ENCODE results near the gene LOC101059915.

LOC101059915 gene

DNA sequence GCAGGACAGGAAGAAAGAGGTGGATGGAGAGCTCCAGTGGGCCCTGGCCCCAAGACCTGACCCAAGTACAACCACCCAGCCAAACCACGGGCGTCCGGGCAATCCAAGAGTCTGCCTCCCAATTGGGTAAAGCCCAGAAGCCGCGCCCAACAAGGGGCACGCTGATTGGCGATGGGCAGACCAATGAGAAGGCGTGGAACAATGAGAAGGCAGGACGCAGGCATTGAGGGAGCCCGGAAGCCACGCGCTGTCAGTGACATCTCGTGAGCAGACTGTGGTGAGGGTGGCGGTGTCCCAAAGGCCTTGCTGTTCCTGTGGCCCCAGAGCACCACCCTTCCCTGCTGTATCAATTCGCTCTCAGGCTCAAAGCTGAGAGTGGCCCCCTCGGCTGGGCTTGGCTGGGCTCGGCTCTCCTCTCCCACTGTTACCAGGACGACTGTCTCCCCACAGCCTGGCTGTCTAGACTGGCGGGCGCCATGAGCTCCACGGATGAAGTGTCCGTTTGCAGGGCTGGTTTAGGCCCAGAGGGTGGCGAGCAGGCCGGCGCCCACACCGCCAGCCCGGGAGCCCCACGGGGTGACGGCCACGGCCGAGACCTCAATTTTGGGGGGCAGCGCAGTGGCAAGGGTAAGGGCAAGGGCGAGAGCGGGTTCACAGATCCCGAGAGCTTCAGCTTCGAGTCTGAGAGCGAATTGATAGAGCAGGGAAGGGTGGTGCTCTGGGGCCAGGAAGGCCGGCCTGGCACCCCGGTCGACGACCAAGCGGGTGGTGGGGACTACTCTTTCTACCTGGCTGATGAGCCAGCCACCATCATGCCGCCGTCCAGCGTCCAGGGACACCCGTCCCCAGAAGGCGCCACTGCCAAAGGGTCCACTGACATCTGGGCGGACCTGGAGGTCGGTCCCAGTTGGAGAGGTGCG is at the start of gene LOC101059915:
TSS of gene LOC101059915 (plus strand) at position 219 of the 920 bp plus-strand sequence.
- Histone ChIP-seq H3K4me3 (ENCODE audit: low read length in 2 of 2) (no peak within 1 kb of the TSS), H3K4me1 (ENCODE audit: control insufficient read depth in 2 of 2, insufficient read depth in 2 of 2, low read length in 2 of 2) (no peaks in the 10 kb centered on the region), H3K36me3 (ENCODE audit: control insufficient read depth in 2 of 2, insufficient read depth in 2 of 2, low read length in 2 of 2) (no peaks in the 10 kb centered on the region), H3K9me3 (ENCODE audit: control insufficient read depth in 2 of 2, low read length in 2 of 2) (no peaks in the 10 kb centered on the region), H3K27ac (ENCODE audit: low read depth in 2 of 2, low read length in 2 of 2) (no peak within 1 kb of the TSS), H3K27me3 (ENCODE audit: control insufficient read depth in 2 of 2, insufficient read depth in 2 of 2, low read length in 2 of 2) (no peaks in the 10 kb centered on the region), H3K9ac (ENCODE audit: low read depth in 1 of 2, low read length in 2 of 2) (no peak within 1 kb of the TSS)

DNA sequence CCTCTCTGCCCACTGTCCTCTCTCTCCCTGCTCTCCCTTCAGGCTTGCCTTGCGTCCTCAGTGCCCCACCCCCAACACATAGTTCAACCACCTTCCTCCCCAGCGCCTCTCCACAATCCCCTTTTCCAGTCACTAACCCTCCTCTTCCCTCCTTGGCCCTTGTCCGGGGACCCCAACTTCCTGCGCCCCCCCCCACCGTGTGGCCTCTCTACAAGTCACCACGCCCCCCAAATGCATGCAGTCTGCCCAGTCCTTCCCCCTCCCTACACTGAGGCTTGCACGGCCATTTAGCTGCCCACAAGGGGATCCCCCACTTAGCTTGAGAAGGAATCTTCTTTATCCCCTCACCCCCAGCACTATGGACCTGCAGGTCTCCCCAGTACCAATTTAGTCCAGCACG is 49.6 kb upstream of the LOC101059915 start:
- peaks cover 0 to 2% of the 10 kb centered on the region in 2 donors for H3K36me3 ChIP-seq (ENCODE audit: control insufficient read depth in 2 of 2, insufficient read depth in 2 of 2, low read length in 2 of 2)
- peaks cover 39 to 54% of the 10 kb centered on the region in 2 donors for H3K4me1 ChIP-seq (ENCODE audit: control insufficient read depth in 2 of 2, insufficient read depth in 2 of 2, low read length in 2 of 2)
- H3K9ac ChIP-seq (ENCODE audit: low read depth in 1 of 2, low read length in 2 of 2): peak overlapping the region; percentile 58 to 68
- peaks cover 0 to 2% of the 10 kb centered on the region in 2 donors for H3K27me3 ChIP-seq (ENCODE audit: control insufficient read depth in 2 of 2, insufficient read depth in 2 of 2, low read length in 2 of 2)
- no peaks in the 10 kb centered on the region for H3K9me3 ChIP-seq (ENCODE audit: control insufficient read depth in 2 of 2, low read length in 2 of 2)
- peak overlapping the region; percentile 88 to 93 for H3K27ac ChIP-seq (ENCODE audit: low read depth in 2 of 2, low read length in 2 of 2)
- H3K4me3 ChIP-seq (ENCODE audit: low read length in 2 of 2): peak overlapping the region; percentile 36 to 49

DNA sequence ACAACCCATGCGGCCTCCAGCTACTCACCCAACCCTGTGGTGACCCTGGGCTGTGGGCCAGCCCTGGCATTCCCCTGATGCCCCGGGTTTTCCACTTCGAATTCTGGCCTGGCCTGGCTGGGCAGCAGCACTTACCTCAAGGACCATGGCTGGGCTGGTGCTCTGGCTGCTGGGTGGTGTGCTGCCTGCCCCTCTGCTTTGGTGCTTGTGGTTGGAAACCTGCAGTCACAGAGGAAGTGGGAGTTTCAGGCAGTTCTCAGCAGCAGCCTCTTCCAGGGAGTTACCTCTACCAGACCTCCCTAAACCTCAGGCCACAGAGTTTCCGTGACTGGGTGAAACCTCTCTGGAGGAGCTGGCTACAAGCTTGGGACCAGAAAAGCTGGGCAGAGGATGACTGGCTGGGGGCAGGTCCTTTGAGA is 49.0 kb upstream of the LOC101059915 start, which contains the start of gene CXCR3:
TSS of gene CXCR3 (minus strand) at position 209 of the 419 bp plus-strand sequence. CDS start at position 147, 62 bp downstream.
- H3K27ac ChIP-seq (ENCODE audit: low read depth in 2 of 2, low read length in 2 of 2): peak within 1 kb of the TSS; percentile 88 to 93
- peak within 1 kb of the TSS; percentile 36 to 49 for H3K4me3 ChIP-seq (ENCODE audit: low read length in 2 of 2)

DNA sequence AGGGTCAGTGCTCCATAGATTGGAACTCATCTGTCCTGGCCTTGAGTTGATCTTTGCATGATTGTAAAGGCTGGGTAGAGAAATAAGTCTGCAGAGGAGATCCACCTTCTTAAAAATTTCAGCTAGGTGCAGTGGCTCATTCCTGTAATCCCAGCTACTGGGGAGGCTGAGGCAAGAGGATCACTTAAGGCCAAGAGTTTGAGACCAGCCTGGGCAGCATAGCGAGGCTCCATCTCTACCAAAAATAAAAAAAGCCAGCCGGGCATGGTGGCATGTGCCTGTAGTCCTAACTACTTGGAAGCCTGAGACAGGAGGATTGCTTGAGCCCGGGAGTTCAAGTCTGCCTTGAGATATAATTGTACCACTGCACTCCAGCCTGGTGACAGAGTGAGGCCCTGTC is 48.6 kb upstream of the LOC101059915 start:
- H3K27me3 ChIP-seq (ENCODE audit: control insufficient read depth in 2 of 2, insufficient read depth in 2 of 2, low read length in 2 of 2): peaks cover 0 to 2% of the 10 kb centered on the region in 2 donors
- peaks cover 49 to 64% of the 10 kb centered on the region in 2 donors for H3K4me1 ChIP-seq (ENCODE audit: control insufficient read depth in 2 of 2, insufficient read depth in 2 of 2, low read length in 2 of 2)
- peak overlapping the region; percentile 88 to 93 for H3K27ac ChIP-seq (ENCODE audit: low read depth in 2 of 2, low read length in 2 of 2)
- peak overlapping the region in 1 of 2 donors; percentile 49 for H3K4me3 ChIP-seq (ENCODE audit: low read length in 2 of 2)
- peaks cover 0 to 2% of the 10 kb centered on the region in 2 donors for H3K36me3 ChIP-seq (ENCODE audit: control insufficient read depth in 2 of 2, insufficient read depth in 2 of 2, low read length in 2 of 2)
- H3K9me3 ChIP-seq (ENCODE audit: control insufficient read depth in 2 of 2, low read length in 2 of 2): no peaks in the 10 kb centered on the region
- H3K9ac ChIP-seq (ENCODE audit: low read depth in 1 of 2, low read length in 2 of 2): peak overlapping the region in 1 of 2 donors; percentile 19

More for the DNA sequence above, 49.0 kb upstream of the LOC101059915 start, which contains the start of gene CXCR3:
- peaks cover 45 to 60% of the 10 kb centered on the region in 2 donors for H3K4me1 ChIP-seq (ENCODE audit: control insufficient read depth in 2 of 2, insufficient read depth in 2 of 2, low read length in 2 of 2)
- peaks cover 0 to 2% of the 10 kb centered on the region in 2 donors for H3K27me3 ChIP-seq (ENCODE audit: control insufficient read depth in 2 of 2, insufficient read depth in 2 of 2, low read length in 2 of 2)
- H3K36me3 ChIP-seq (ENCODE audit: control insufficient read depth in 2 of 2, insufficient read depth in 2 of 2, low read length in 2 of 2): peaks cover 0 to 2% of the 10 kb centered on the region in 2 donors
- no peaks in the 10 kb centered on the region for H3K9me3 ChIP-seq (ENCODE audit: control insufficient read depth in 2 of 2, low read length in 2 of 2)
- peak within 1 kb of the TSS; percentile 58 to 68 for H3K9ac ChIP-seq (ENCODE audit: low read depth in 1 of 2, low read length in 2 of 2)

DNA sequence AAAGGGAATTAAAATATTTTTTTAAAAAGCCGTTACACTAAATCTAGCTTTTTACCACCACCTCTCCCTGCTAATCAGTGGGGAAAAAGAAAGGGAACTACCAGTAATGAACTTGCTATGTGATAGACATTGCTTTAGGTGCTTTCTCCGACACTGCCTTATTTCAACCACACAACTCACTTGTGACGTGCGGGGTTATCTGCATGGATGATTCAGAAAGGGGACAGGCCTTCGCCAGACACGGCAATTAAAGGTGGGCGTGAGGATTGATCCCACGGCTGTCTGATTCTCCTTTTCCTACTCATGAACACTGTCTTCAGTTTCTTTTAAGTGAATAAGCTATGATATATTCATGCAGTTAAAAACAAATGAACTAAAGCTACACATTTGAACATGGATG is 48.2 kb upstream of the LOC101059915 start:
- H3K4me3 ChIP-seq (ENCODE audit: low read length in 2 of 2): no peak overlapping the region
- peaks cover 51 to 68% of the 10 kb centered on the region in 2 donors for H3K4me1 ChIP-seq (ENCODE audit: control insufficient read depth in 2 of 2, insufficient read depth in 2 of 2, low read length in 2 of 2)
- no peak overlapping the region for H3K9ac ChIP-seq (ENCODE audit: low read depth in 1 of 2, low read length in 2 of 2)
- H3K27ac ChIP-seq (ENCODE audit: low read depth in 2 of 2, low read length in 2 of 2): peak overlapping the region in 1 of 2 donors; percentile 88
- no peaks in the 10 kb centered on the region for H3K9me3 ChIP-seq (ENCODE audit: control insufficient read depth in 2 of 2, low read length in 2 of 2)
- H3K27me3 ChIP-seq (ENCODE audit: control insufficient read depth in 2 of 2, insufficient read depth in 2 of 2, low read length in 2 of 2): peaks cover 0 to 2% of the 10 kb centered on the region in 2 donors
- H3K36me3 ChIP-seq (ENCODE audit: control insufficient read depth in 2 of 2, insufficient read depth in 2 of 2, low read length in 2 of 2): peaks cover 0 to 2% of the 10 kb centered on the region in 2 donors

DNA sequence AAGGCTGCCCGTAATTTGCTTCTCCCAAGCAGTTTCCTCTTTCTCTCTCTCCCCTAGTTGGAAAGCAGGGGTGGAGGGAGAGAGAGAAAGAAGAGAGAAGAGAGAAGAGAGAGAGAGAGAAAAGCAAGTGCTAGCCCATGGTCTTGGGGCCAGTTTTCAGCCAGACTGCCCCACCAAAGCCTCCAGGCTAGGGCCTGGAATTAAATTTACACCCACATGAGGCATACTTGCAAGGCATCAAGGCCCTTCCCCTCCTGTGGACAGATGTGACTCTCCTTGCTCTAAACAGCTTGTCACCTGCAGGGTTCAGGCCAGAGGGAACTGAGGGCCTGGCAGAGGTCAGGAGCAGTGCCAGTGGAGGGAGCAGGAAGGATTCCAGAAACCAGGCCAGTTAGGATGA is 47.4 kb upstream of the LOC101059915 start:
- Histone ChIP-seq H3K4me1 (ENCODE audit: control insufficient read depth in 2 of 2, insufficient read depth in 2 of 2, low read length in 2 of 2) (peaks cover 51 to 68% of the 10 kb centered on the region in 2 donors), H3K4me3 (ENCODE audit: low read length in 2 of 2) (no peak overlapping the region), H3K9me3 (ENCODE audit: control insufficient read depth in 2 of 2, low read length in 2 of 2) (no peaks in the 10 kb centered on the region), H3K27ac (ENCODE audit: low read depth in 2 of 2, low read length in 2 of 2) (peak overlapping the region; percentile 28 to 48), H3K27me3 (ENCODE audit: control insufficient read depth in 2 of 2, insufficient read depth in 2 of 2, low read length in 2 of 2) (peaks cover 0 to 6% of the 10 kb centered on the region in 2 donors), H3K36me3 (ENCODE audit: control insufficient read depth in 2 of 2, insufficient read depth in 2 of 2, low read length in 2 of 2) (peaks cover 0 to under 1% of the 10 kb centered on the region in 2 donors), H3K9ac (ENCODE audit: low read depth in 1 of 2, low read length in 2 of 2) (no peak overlapping the region)

DNA sequence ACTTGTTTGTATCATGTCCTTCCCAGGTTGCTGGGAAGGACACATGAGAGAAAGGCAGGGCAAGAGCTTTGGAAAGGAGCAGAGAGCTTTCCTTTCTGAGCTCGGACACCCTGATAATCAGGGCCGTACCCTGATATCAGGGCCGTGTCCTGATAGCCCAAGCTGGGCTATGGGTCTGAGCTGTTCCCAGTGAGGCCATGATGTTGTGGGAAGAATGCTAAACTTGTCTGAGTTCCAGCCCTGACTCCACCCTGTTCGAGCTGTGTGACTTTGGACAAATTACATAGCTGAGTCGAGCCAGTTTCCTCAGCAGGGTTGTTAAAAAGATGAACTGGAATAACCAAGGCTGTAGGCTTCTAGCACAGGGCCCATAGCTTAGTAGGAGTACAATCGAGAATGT is 45.7 kb upstream of the LOC101059915 start:
- Histone ChIP-seq H3K27ac (ENCODE audit: low read depth in 2 of 2, low read length in 2 of 2) (peak overlapping the region; percentile 95), H3K4me3 (ENCODE audit: low read length in 2 of 2) (no peak overlapping the region), H3K9ac (ENCODE audit: low read depth in 1 of 2, low read length in 2 of 2) (peak overlapping the region in 1 of 2 donors; percentile 67)

DNA sequence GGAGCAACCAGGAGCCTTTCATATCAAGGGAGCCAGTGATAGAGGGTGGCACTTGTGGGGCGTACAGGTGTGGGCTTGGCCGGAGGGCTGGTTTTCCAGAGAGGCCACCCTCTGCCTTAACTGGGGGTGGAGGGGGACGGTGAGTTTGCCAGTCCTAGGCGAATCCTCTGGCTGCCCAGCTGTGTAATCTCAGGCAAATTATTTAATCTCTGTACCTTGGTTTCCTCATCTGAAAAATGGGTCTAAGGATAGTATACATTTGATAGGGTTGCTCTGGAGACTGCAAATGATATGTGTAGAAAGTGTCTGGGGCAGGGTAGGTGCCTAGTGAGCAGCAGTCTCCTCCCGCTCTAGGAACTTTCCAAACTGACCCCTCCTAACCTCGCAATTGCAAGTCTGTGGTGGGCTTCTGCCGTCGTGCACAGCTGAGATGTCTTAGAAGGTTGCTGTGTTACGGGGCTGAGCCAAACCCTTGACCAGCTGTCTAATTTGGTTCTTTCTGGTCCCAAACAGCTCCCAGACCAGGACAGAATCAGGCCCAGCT is 45.2 kb upstream of the LOC101059915 start:
- Histone ChIP-seq H3K27ac (ENCODE audit: low read depth in 2 of 2, low read length in 2 of 2) (peak overlapping the region; percentile 95), H3K4me3 (ENCODE audit: low read length in 2 of 2) (no peak overlapping the region)

More for the DNA sequence above, 45.7 kb upstream of the LOC101059915 start:
- Histone ChIP-seq H3K4me1 (ENCODE audit: control insufficient read depth in 2 of 2, insufficient read depth in 2 of 2, low read length in 2 of 2) (peaks cover 50 to 64% of the 10 kb centered on the region in 2 donors), H3K27me3 (ENCODE audit: control insufficient read depth in 2 of 2, insufficient read depth in 2 of 2, low read length in 2 of 2) (peaks cover 0 to 6% of the 10 kb centered on the region in 2 donors), H3K36me3 (ENCODE audit: control insufficient read depth in 2 of 2, insufficient read depth in 2 of 2, low read length in 2 of 2) (no peaks in the 10 kb centered on the region), H3K9me3 (ENCODE audit: control insufficient read depth in 2 of 2, low read length in 2 of 2) (no peaks in the 10 kb centered on the region)

DNA sequence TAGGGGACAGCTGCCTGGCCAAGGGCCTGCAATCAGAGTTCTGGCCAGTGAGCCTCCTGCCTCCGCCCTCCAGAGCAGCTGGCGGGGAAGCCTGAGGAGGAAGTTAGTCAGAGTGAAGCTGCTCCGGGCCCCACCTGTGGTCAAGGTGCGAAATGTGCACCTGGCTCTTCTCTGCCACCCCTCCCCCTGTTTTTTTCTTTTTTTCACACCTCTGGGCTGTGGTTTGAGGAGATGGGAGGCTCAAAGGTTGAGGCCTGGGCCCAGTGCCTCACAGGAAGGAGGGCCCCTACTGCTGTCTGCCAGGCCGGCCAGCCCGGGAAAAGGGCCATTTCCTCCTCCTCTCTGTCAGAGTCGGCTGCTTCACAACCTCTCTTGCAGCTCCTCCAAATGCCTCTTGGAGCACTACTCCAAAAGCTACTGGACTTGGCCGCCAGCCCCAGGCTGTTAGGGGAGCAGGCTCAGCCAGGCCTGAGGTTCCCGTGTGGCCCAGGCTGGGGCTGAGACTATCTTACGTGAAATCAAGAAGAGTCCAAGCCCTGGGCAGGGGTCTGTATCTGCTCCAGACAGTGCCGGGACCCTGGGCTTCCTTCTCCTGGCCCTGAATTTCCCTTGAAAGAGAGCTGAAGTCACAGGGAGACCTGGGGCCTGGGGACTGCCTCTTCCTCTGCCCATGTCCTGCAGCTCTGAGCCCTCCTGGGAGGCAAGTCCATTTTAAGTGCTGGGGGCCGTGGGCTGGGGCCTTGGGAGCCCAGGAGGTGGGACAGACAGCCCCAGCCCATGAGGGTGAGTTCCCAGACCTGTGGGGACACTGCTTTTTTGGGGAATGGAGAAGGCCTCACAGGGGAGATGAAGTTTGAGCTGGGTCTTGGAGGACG is 44.5 kb upstream of the LOC101059915 start:
- H3K36me3 ChIP-seq (ENCODE audit: control insufficient read depth in 2 of 2, insufficient read depth in 2 of 2, low read length in 2 of 2): no peaks in the 10 kb centered on the region
- peak overlapping the region in 1 of 2 donors; percentile 9 for H3K4me3 ChIP-seq (ENCODE audit: low read length in 2 of 2)
- H3K9ac ChIP-seq (ENCODE audit: low read depth in 1 of 2, low read length in 2 of 2): peak overlapping the region; percentile 35 to 70
- H3K9me3 ChIP-seq (ENCODE audit: control insufficient read depth in 2 of 2, low read length in 2 of 2): no peaks in the 10 kb centered on the region
- H3K4me1 ChIP-seq (ENCODE audit: control insufficient read depth in 2 of 2, insufficient read depth in 2 of 2, low read length in 2 of 2): peaks cover 47 to 61% of the 10 kb centered on the region in 2 donors
- H3K27me3 ChIP-seq (ENCODE audit: control insufficient read depth in 2 of 2, insufficient read depth in 2 of 2, low read length in 2 of 2): peaks cover 0 to 6% of the 10 kb centered on the region in 2 donors
- peak overlapping the region; percentile 95 for H3K27ac ChIP-seq (ENCODE audit: low read depth in 2 of 2, low read length in 2 of 2)

More for the DNA sequence above, 45.2 kb upstream of the LOC101059915 start:
- H3K36me3 ChIP-seq (ENCODE audit: control insufficient read depth in 2 of 2, insufficient read depth in 2 of 2, low read length in 2 of 2): no peaks in the 10 kb centered on the region
- H3K4me1 ChIP-seq (ENCODE audit: control insufficient read depth in 2 of 2, insufficient read depth in 2 of 2, low read length in 2 of 2): peaks cover 50 to 65% of the 10 kb centered on the region in 2 donors
- H3K9me3 ChIP-seq (ENCODE audit: control insufficient read depth in 2 of 2, low read length in 2 of 2): no peaks in the 10 kb centered on the region
- peaks cover 0 to 6% of the 10 kb centered on the region in 2 donors for H3K27me3 ChIP-seq (ENCODE audit: control insufficient read depth in 2 of 2, insufficient read depth in 2 of 2, low read length in 2 of 2)
- peak overlapping the region; percentile 34 to 67 for H3K9ac ChIP-seq (ENCODE audit: low read depth in 1 of 2, low read length in 2 of 2)

All from mucosa of rectum (tissue), 2 donors.